ENCODE results near the gene TNKS2. TPM values are rescaled to one million over a fixed set of nuclear protein-coding genes. Genes with fewer than 3 reads are reported as not detected.

TNKS2 gene
- total RNA-seq, 2 experiments from 2014 or later = 47.8 to 50.4 TPM

DNA sequence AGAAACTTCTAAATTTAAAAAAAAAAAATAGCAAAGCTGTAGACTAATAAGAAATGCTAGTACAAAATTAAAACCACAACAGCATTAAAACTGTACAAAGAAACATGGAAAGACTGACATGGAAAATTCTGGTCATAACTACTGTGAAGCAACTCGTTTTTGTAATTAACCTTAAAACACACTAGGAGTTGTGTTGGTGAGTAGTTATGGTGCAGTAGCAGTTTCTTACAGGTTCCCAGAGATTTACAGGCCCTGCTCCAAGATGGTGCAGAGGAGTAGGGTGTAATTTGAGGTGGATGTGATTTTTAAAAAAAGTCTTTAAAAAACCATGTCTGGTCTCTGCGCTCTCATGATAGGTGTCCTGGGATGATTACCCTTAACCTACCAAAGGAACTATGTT lies 31.0 kb downstream of the TNKS2 start:
- no peak overlapping the region for H3K27ac Mint-ChIP-seq
- no peak overlapping the region for H3K4me3 Mint-ChIP-seq
- ATAC-seq (ENCODE audit: poor library complexity) (no peak), DNase-seq (no peak)
- TF ChIP-seq, protein P1, sequence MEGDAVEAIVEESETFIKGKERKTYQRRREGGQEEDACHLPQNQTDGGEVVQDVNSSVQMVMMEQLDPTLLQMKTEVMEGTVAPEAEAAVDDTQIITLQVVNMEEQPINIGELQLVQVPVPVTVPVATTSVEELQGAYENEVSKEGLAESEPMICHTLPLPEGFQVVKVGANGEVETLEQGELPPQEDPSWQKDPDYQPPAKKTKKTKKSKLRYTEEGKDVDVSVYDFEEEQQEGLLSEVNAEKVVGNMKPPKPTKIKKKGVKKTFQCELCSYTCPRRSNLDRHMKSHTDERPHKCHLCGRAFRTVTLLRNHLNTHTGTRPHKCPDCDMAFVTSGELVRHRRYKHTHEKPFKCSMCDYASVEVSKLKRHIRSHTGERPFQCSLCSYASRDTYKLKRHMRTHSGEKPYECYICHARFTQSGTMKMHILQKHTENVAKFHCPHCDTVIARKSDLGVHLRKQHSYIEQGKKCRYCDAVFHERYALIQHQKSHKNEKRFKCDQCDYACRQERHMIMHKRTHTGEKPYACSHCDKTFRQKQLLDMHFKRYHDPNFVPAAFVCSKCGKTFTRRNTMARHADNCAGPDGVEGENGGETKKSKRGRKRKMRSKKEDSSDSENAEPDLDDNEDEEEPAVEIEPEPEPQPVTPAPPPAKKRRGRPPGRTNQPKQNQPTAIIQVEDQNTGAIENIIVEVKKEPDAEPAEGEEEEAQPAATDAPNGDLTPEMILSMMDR (IDR thresholded peaks at IDR 0.05) = no peak
- Histone ChIP-seq H3K4me1 (ENCODE audit: insufficient read depth, low read length) (no peaks in the 10 kb centered on the region), H3K9me3 (ENCODE audit: control insufficient read depth in 1 of 2, insufficient read depth in 1 of 2, low read length in 2 of 2) (no peaks in the 10 kb centered on the region), H3K36me3 (ENCODE audit: insufficient read depth, low read length) (peaks cover 92% of the 10 kb centered on the region), H3K27me3 (ENCODE audit: control insufficient read depth in 1 of 2, insufficient read depth in 2 of 2, low read length in 2 of 2) (no peaks in the 10 kb centered on the region), H3K27ac (ENCODE audit: low read depth in 1 of 2, low read length in 2 of 2) (no peak overlapping the region), H3K4me3 (ENCODE audit: low read length) (no peak overlapping the region)
- POLR2A ChIA-PET = no interaction called here
- H3K9me3 Mint-ChIP-seq = no peaks in the 10 kb centered on the region
- peaks cover 98% of the 10 kb centered on the region for H3K36me3 Mint-ChIP-seq (ENCODE audit: low read depth)
- intact Hi-C loops (cut with DNase I, micrococcal nuclease) = no loop called here
- H3K4me1 Mint-ChIP-seq (ENCODE audit: low read depth) = no peaks in the 10 kb centered on the region
- H3K27me3 Mint-ChIP-seq = no peaks in the 10 kb centered on the region
- CTCF ChIA-PET = no interaction called here

- CTCF ChIA-PET = no interaction called here
- H3K27ac ChIP-seq (ENCODE audit: low read depth in 1 of 2, low read length in 2 of 2) = no peak overlapping the region
- no peaks in the 10 kb centered on the region for H3K9me3 Mint-ChIP-seq
These were observed 40.0 kb downstream of the TNKS2 start for GRCh38 chr10:91838199-91838598.

DNA sequence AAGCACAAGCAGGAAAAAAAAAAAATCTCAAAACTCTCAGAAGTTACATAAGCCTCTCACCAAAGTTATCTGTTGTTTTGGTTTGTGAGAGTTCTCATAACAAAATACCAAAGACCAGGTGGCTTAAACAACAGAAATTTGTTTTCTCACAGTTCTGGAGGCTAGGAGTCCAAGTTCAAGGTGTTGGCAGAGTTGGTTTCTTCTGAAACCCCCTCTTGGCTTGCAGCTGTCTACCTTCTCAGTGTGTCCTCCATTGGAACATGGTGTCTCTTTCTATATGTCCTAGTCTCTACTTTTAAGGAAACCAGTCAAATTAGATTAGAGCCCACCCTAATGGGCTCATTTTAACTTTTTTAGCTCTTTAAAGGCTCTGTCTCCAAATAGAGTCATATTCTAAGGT lies 44.9 kb downstream of the TNKS2 start:
- no peaks in the 10 kb centered on the region for H3K4me1 ChIP-seq (ENCODE audit: insufficient read depth, low read length)
- Mint-ChIP-seq H3K36me3 (ENCODE audit: low read depth) (peaks cover 90% of the 10 kb centered on the region), H3K27ac (no peak overlapping the region), H3K27me3 (no peaks in the 10 kb centered on the region), H3K4me1 (ENCODE audit: low read depth) (no peaks in the 10 kb centered on the region), H3K4me3 (no peak overlapping the region), H3K9me3 (no peaks in the 10 kb centered on the region)
- TF ChIP-seq, protein P1 (IDR thresholded peaks at IDR 0.05) = no peak
- peaks cover 87% of the 10 kb centered on the region for H3K36me3 ChIP-seq (ENCODE audit: insufficient read depth, low read length)
- no peak for DNase-seq
- POLR2A ChIA-PET = interaction anchor here (0.9 kb wide), 1 partner anchor 45 kb away, joined by 3 read pairs; the partner anchor contains the start of gene TNKS2
- H3K9me3 ChIP-seq (ENCODE audit: control insufficient read depth in 1 of 2, insufficient read depth in 1 of 2, low read length in 2 of 2) = no peaks in the 10 kb centered on the region
- intact Hi-C loops (cut with DNase I, micrococcal nuclease) = no loop called here
- no peaks in the 10 kb centered on the region for H3K27me3 ChIP-seq (ENCODE audit: control insufficient read depth in 1 of 2, insufficient read depth in 2 of 2, low read length in 2 of 2)
- H3K27ac ChIP-seq (ENCODE audit: low read depth in 1 of 2, low read length in 2 of 2) = no peak overlapping the region
- no peak for ATAC-seq (ENCODE audit: poor library complexity)
- no peak overlapping the region for H3K4me3 ChIP-seq (ENCODE audit: low read length)
- CTCF ChIA-PET = no interaction called here

More at GRCh38 chr10:91838199-91838598, 40.0 kb downstream of the TNKS2 start:
- H3K4me3 ChIP-seq (ENCODE audit: low read length) = no peak overlapping the region
- H3K9me3 ChIP-seq (ENCODE audit: control insufficient read depth in 1 of 2, insufficient read depth in 1 of 2, low read length in 2 of 2) = no peaks in the 10 kb centered on the region
- peaks cover 86% of the 10 kb centered on the region for H3K36me3 ChIP-seq (ENCODE audit: insufficient read depth, low read length)
- no peaks in the 10 kb centered on the region for H3K27me3 Mint-ChIP-seq
- no peak overlapping the region for H3K4me3 Mint-ChIP-seq
- H3K27me3 ChIP-seq (ENCODE audit: control insufficient read depth in 1 of 2, insufficient read depth in 2 of 2, low read length in 2 of 2) = no peaks in the 10 kb centered on the region
- no peak overlapping the region for H3K27ac Mint-ChIP-seq
- intact Hi-C loops (cut with DNase I, micrococcal nuclease) = loop anchor here in 1 of 2 experiments (10.0 kb wide), 1 partner anchor 127 kb away; no protein-coding TSS in a partner anchor
- H3K4me1 Mint-ChIP-seq (ENCODE audit: low read depth) = no peaks in the 10 kb centered on the region
- no peaks in the 10 kb centered on the region for H3K4me1 ChIP-seq (ENCODE audit: insufficient read depth, low read length)
- TF ChIP-seq, protein P1 (IDR thresholded peaks at IDR 0.05) = no peak
- peaks cover 91% of the 10 kb centered on the region for H3K36me3 Mint-ChIP-seq (ENCODE audit: low read depth)
- no peak for DNase-seq
- POLR2A ChIA-PET = no interaction called here
- ATAC-seq (ENCODE audit: poor library complexity) = no peak
